A549 treated with AZD2906 at 1 μM for 4 hours (cell line): ENCODE measurements around the gene COX4I1. TPM values are rescaled to one million over a fixed set of nuclear protein-coding genes. Genes with fewer than 3 reads are reported as not detected.

ENCODE experiments used
- total RNA-seq: library from RNA; stranded (reverse); fragments of 200-300 nt; extraction: Qiagen RNA extraction; gene quantifications from 5 replicates; pipeline ENCODE4 v1.2.3, GENCODE V29; 2022

COX4I1 gene
- 795 to 838 TPM (median 803 TPM) in 5 replicates for total RNA-seq

GRCh38 chr16:85799497-85800320 lies at the start of gene COX4I1, which contains the start of gene EMC8:
TSS of gene COX4I1 (plus strand) at chr16:85799695. CDS start at chr16:85801206, 1,511 bp downstream.
TSS of gene EMC8 (minus strand) at chr16:85799544. CDS start at chr16:85799295, 249 bp downstream.

DNA sequence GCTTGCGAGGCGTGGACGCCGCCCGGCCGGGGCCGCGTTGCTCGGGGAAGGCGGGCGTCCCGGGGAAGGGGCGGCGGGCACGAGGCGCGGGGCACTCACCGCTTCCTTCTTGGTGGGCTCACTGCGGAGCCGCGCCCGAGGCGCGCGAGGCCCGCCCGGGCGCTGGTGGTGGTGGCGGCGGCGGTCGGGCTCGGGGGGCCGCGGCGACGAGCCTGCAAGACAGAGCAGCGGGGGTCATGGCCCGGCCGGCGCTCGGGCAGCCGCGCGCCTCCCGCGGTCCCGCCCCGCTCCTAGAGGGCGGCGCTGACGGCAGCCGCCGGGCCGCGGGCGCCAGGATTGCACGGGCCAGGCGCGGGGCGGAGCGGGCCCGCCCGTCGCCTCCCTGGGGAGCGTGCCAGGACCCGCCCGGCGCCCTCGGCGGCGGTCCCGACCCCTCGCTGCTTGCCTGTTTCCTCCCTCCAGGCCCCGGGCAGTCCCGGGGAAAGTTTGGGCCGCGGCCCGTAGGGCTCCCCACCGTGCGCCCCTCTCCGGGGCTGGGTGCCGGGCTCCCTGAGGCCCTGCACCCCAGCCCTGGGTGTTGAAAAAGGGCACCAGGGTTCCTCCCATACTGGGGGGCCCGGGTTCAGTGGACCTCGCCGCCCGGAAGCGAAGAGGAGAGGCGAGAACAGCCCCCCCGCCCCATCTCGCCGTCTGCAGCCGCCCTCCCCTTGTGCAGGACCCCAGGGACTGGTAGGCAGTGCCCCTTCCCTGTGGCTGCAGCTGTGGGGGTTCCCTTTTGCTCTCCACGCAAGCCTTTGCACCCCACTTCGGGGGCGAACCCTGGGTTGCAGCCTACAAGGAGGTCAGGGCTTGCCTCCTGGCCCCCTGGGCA lies 48.4 kb upstream of the COX4I1 start, which contains the start of gene C16orf74:
Gene C16orf74 (minus strand): TSS at position 270 of the 871 bp plus-strand sequence. CDS start 15,879 bp downstream, outside the sequence.

Other genes starting within 250 kb of the COX4I1 start
- gene GSE1, start 186.4 kb upstream of the COX4I1 start, total RNA-seq: 21.9 to 24.0 TPM (median 22.7 TPM) in 5 replicates
- 28.5 to 31.5 TPM (median 30.1 TPM) in 5 replicates for gene GINS2, start 110.7 kb upstream of the COX4I1 start, total RNA-seq
- 9.1 to 17.7 TPM (median 15.5 TPM) in 5 replicates for gene C16orf74, start 48.6 kb upstream of the COX4I1 start, total RNA-seq
- gene EMC8, start 151 bp upstream of the COX4I1 start, total RNA-seq: 56.5 to 75.1 TPM (median 72.6 TPM) in 5 replicates
- gene IRF8, start 99.5 kb downstream of the COX4I1 start, total RNA-seq: 0.34 to 0.43 TPM (median 0.37 TPM) in 5 replicates